ENCODE results near the gene TAPBPL. TPM values are rescaled to one million over a fixed set of nuclear protein-coding genes. Genes with fewer than 3 reads are reported as not detected.
A peak's percentile ranks its signal among the peaks of the same experiment; 100 is the strongest.

Gene TAPBPL
- total RNA-seq, 1 donor = 114 TPM

- no peak for DNase-seq (ENCODE audit: low read depth in 2 of 3, low spot score in 2 of 3)
Observed at GRCh38 chr12:6434205-6435140, 17.4 kb upstream of the TAPBPL start.

- no peak for DNase-seq (ENCODE audit: low read depth in 2 of 3, low spot score in 2 of 3)
Observed at GRCh38 chr12:6435961-6436715, 15.7 kb upstream of the TAPBPL start.

- DNase-seq (ENCODE audit: low read depth in 2 of 3, low spot score in 2 of 3) = no peak
Observed at GRCh38 chr12:6437586-6437985, 14.3 kb upstream of the TAPBPL start.

- DNase-seq (ENCODE audit: low read depth in 2 of 3, low spot score in 2 of 3) = no peak
Observed at GRCh38 chr12:6438345-6438744, 13.5 kb upstream of the TAPBPL start.

GRCh38 chr12:6440391-6440790, 11.5 kb upstream of the TAPBPL start:
- no peak for DNase-seq (ENCODE audit: low read depth in 2 of 3, low spot score in 2 of 3)

GRCh38 chr12:6442836-6443235, 9.0 kb upstream of the TAPBPL start:
- no peak for DNase-seq (ENCODE audit: low read depth in 2 of 3, low spot score in 2 of 3)

GRCh38 chr12:6443361-6443983, 8.4 kb upstream of the TAPBPL start:
- DNase-seq (ENCODE audit: low read depth in 2 of 3, low spot score in 2 of 3) = peak in 2 of 3 donors; percentile 37 to 58

GRCh38 chr12:6444031-6444430, 7.8 kb upstream of the TAPBPL start:
- DNase-seq (ENCODE audit: low read depth in 2 of 3, low spot score in 2 of 3) = no peak

GRCh38 chr12:6444704-6445688, 6.8 kb upstream of the TAPBPL start, which contains the start of gene CD27:
CD27 (plus strand) TSS chr12:6444955; CDS start chr12:6445096, 141 bp downstream.
- DNase-seq (ENCODE audit: low read depth in 2 of 3, low spot score in 2 of 3) = peak in 1 of 3 donors; percentile 33

GRCh38 chr12:6450091-6450868, 1.6 kb upstream of the TAPBPL start:
- DNase-seq (ENCODE audit: low read depth in 2 of 3, low spot score in 2 of 3) = no peak

GRCh38 chr12:6450869-6451347, 934 bp upstream of the TAPBPL start:
- DNase-seq (ENCODE audit: low read depth in 2 of 3, low spot score in 2 of 3) = no peak

- DNase-seq (ENCODE audit: low read depth in 2 of 3, low spot score in 2 of 3) = no peak
Observed at GRCh38 chr12:6452245-6452943, 552 bp downstream of the TAPBPL start.

GRCh38 chr12:6452944-6453630, 1.2 kb downstream of the TAPBPL start:
- no peak for DNase-seq (ENCODE audit: low read depth in 2 of 3, low spot score in 2 of 3)

GRCh38 chr12:6457220-6457945, 5.5 kb downstream of the TAPBPL start:
- no peak for DNase-seq (ENCODE audit: low read depth in 2 of 3, low spot score in 2 of 3)

GRCh38 chr12:6458281-6459003, 6.6 kb downstream of the TAPBPL start:
- DNase-seq (ENCODE audit: low read depth in 2 of 3, low spot score in 2 of 3) = no peak

GRCh38 chr12:6459004-6459337, 7.1 kb downstream of the TAPBPL start:
- DNase-seq (ENCODE audit: low read depth in 2 of 3, low spot score in 2 of 3) = no peak

All from hematopoietic multipotent progenitor cell (in vitro differentiated cells).